Measurements from ENCODE around the gene CDH4. TPM values are rescaled to one million over a fixed set of nuclear protein-coding genes. Genes with fewer than 3 reads are reported as not detected.

The CDH4 gene
- total RNA-seq, 2 donors from 2014 or later: 0.29 to 0.45 TPM

DNA sequence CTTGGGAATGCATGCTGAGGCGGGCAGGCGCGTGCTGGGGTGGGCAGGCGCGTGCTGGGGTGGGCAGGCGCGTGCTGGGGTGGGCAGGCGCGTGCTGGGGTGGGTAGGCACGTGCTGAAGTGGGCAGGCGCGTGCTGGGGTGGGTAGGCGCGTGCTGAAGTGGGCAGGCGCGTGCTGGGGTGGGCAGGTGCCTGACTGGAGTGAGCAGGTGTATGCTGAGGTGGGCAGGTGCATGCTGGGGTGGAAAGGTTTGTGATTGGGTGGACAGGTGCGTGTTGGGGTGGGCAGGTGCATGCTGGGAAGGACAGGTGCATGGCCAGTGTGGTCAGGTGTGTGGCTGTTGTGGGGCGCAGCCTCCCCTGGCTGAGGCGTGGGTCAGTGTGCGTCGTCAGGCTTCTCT lies 404.1 kb downstream of the CDH4 start:
- Mint-ChIP-seq H3K9me3 (no peaks in the 10 kb centered on the region), H3K36me3 (ENCODE audit: low read depth) (no peaks in the 10 kb centered on the region), H3K27me3 (no peaks in the 10 kb centered on the region), H3K27ac (no peak overlapping the region), H3K4me1 (no peaks in the 10 kb centered on the region), H3K4me3 (no peak overlapping the region)
- ATAC-seq (replicated peaks): no peak

DNA sequence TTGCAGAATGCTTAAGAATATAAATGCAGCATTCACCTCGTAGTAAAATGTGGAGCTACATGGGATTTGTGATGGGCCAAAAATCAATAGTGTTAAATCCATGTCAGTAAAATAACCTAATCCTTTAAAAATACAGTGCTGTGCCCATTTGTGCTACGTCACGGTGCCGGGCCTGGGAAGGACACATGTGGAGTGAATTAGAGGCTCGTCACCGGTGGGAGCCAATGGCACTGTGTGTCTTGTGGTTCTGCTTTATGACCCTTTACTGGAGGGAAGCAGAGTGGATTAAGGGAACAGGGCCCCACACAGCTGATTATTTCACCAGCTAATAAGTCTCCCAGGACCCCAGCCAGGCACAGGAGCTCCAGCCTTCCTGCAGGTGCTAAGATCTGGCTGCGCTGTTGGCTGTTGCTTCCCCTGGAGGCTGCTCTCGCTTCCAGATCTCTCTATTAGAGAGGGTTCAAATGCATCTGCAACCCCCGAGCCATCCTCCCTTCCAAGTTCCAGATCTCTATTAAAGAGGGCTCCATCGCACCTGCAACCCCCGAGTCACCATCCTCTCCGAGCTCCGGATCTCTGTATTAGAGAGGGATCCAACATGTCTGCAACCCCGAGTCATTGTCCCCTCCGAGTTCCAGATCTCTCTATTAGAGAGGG lies 405.8 kb downstream of the CDH4 start:
- H3K36me3 Mint-ChIP-seq (ENCODE audit: low read depth): no peaks in the 10 kb centered on the region
- H3K4me3 Mint-ChIP-seq: no peak overlapping the region
- no peak overlapping the region for H3K27ac Mint-ChIP-seq
- no peaks in the 10 kb centered on the region for H3K9me3 Mint-ChIP-seq
- no peak for ATAC-seq (replicated peaks)
- H3K4me1 Mint-ChIP-seq: no peaks in the 10 kb centered on the region
- no peaks in the 10 kb centered on the region for H3K27me3 Mint-ChIP-seq

DNA sequence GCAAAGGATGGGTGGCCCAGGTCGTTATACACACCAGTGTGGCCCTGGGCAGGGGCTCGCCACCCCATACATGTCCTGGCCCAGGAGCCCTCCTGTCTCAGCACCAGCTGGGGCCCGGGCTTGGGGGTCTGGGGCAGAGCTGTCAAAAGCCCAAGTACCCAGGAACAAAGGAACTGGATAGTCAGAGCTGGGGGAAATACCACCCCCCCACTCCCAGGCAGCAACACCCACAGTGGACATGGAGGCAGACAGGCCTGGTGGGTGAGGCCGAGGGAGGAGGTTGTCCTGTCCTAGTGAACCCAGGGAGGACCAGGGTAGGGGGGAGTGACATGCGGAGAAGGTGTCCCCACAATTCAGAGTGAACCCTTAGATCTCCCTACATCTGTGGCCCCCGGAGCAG lies 406.5 kb downstream of the CDH4 start:
- H3K9me3 Mint-ChIP-seq: no peaks in the 10 kb centered on the region
- no peak for ATAC-seq (replicated peaks)
- H3K4me3 Mint-ChIP-seq: no peak overlapping the region

DNA sequence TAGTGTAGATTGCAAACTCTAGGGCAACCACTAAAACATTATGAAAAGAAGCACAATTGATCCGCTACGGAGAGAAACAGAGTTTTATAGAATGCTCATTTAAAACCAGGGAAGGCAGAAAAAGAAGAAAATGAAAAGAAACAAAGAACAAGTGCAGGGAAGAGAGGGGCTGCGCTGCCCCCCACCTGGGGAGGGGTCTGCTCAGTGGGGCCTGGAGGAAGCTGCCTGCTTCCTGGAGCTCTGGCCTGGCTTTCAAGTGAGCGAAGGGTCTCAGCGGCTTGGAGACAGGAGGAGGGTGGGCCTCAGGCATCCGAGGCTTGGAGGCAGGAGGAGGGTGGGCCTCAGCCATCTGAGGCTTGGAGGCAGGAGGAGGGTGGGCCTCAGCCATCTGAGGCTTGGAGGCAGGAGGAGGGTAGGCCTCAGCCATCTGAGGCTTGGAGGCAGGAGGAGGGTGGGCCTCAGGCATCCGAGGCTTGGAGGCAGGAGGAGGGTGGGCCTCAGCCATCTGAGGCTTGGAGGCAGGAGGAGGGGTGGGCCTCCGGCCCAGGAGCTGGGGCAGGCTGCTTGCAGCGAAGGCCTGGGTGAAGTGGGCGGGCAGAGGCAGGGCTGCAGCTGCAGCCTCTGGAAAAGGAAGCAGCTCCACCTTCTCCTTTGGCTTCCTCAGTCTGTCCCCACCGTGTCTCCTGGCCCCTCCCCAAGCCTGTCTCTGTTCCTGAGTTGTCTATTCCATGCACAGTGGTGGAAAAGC lies 407.4 kb downstream of the CDH4 start:
- H3K36me3 Mint-ChIP-seq (ENCODE audit: low read depth): no peaks in the 10 kb centered on the region
- H3K4me1 Mint-ChIP-seq: no peaks in the 10 kb centered on the region
- H3K4me3 Mint-ChIP-seq: no peak overlapping the region
- H3K27ac Mint-ChIP-seq: no peak overlapping the region
- no peak for ATAC-seq (replicated peaks)
- H3K9me3 Mint-ChIP-seq: no peaks in the 10 kb centered on the region
- no peaks in the 10 kb centered on the region for H3K27me3 Mint-ChIP-seq

More for the DNA sequence above, 406.5 kb downstream of the CDH4 start:
- H3K27me3 Mint-ChIP-seq: no peaks in the 10 kb centered on the region
- no peak overlapping the region for H3K27ac Mint-ChIP-seq
- no peaks in the 10 kb centered on the region for H3K4me1 Mint-ChIP-seq
- H3K36me3 Mint-ChIP-seq (ENCODE audit: low read depth): no peaks in the 10 kb centered on the region

DNA sequence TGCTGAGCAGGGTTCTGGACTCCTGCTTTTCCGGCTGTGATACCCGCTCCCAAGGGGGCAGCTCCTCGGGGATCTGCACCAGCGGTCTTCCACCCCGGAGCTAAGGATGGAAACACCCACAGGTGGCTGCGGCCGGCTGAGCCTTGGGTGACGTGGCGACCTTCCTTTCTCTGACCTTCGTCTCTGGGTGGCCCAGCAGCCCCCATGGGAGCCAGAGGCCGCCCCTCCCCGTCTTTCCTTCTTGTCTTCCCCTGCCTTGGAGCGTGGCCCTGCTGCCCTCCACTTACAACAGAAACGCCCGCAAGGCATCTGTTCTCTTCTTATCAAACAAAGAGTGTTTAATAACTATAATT lies 407.9 kb downstream of the CDH4 start:
- Mint-ChIP-seq H3K27me3 (no peaks in the 10 kb centered on the region), H3K36me3 (ENCODE audit: low read depth) (no peaks in the 10 kb centered on the region), H3K9me3 (no peaks in the 10 kb centered on the region), H3K4me3 (no peak overlapping the region), H3K27ac (no peak overlapping the region), H3K4me1 (no peaks in the 10 kb centered on the region)
- no peak for ATAC-seq (replicated peaks)

DNA sequence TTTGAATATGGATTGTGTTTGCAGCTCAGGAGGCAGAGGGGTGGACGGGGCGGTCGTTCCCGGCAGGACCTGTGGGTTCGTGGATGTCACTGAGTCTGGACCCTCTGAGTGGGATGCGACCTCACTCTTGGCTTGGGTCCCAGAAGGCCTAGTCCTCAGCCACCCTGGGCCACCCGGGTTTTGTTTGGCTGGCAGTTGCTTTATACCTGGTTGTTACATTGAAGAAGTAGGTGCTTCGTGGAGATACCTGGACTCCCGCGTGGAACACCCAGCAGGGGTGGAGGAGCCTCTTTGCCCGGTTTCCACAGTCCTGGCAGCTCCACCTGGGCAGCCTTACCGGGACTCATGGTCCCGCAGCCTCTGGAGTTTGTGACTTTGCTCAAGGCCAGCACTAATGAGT lies 408.5 kb downstream of the CDH4 start:
- Mint-ChIP-seq H3K36me3 (ENCODE audit: low read depth) (no peaks in the 10 kb centered on the region), H3K4me1 (no peaks in the 10 kb centered on the region), H3K9me3 (no peaks in the 10 kb centered on the region), H3K27me3 (no peaks in the 10 kb centered on the region), H3K27ac (no peak overlapping the region), H3K4me3 (no peak overlapping the region)
- ATAC-seq (replicated peaks): no peak

DNA sequence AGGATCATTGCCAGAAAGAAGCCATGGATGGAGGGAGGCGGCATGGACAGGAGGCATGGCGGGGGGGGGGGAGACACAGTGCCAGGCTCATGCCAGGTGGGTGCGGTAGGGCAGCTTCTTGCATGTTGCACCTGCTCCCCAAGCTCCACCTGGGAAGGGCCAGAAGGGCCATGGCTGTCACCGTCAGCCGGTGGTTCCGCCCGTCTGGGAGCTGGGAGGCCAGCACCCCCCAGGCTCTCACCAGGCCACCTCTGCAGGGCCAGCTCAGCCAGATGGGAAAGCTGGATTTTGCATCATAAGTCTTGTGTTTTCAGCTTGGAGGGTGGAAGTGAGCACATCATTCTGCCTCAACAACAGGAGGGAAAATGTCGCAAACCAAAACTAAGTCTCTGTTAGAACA lies 409.0 kb downstream of the CDH4 start:
- Mint-ChIP-seq H3K4me1 (no peaks in the 10 kb centered on the region), H3K9me3 (no peaks in the 10 kb centered on the region), H3K27me3 (no peaks in the 10 kb centered on the region), H3K4me3 (no peak overlapping the region), H3K27ac (no peak overlapping the region), H3K36me3 (ENCODE audit: low read depth) (no peaks in the 10 kb centered on the region)
- ATAC-seq (replicated peaks): no peak

DNA sequence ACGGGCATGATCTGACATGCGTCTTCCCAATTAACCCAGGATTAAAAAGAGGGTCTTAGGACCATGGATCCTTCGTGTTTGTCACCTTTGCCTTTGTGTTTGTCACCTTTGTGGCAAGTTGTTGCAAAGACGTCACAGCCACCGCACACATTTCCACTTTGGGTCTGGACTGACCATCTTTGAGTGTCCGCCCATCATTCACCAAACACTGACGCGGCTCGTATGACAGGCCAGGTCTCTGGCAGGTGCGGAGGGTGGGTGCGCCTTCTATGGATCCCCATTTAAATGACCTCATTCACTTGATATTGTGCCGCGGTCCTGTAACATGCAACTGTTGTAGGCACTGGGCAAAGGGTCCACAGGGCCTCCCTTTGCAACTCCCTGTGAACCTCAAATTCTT lies 409.5 kb downstream of the CDH4 start:
- H3K27ac Mint-ChIP-seq: no peak overlapping the region
- ATAC-seq (replicated peaks): no peak
- no peak overlapping the region for H3K4me3 Mint-ChIP-seq
- H3K4me1 Mint-ChIP-seq: no peaks in the 10 kb centered on the region
- no peaks in the 10 kb centered on the region for H3K27me3 Mint-ChIP-seq
- no peaks in the 10 kb centered on the region for H3K9me3 Mint-ChIP-seq
- H3K36me3 Mint-ChIP-seq (ENCODE audit: low read depth): no peaks in the 10 kb centered on the region

DNA sequence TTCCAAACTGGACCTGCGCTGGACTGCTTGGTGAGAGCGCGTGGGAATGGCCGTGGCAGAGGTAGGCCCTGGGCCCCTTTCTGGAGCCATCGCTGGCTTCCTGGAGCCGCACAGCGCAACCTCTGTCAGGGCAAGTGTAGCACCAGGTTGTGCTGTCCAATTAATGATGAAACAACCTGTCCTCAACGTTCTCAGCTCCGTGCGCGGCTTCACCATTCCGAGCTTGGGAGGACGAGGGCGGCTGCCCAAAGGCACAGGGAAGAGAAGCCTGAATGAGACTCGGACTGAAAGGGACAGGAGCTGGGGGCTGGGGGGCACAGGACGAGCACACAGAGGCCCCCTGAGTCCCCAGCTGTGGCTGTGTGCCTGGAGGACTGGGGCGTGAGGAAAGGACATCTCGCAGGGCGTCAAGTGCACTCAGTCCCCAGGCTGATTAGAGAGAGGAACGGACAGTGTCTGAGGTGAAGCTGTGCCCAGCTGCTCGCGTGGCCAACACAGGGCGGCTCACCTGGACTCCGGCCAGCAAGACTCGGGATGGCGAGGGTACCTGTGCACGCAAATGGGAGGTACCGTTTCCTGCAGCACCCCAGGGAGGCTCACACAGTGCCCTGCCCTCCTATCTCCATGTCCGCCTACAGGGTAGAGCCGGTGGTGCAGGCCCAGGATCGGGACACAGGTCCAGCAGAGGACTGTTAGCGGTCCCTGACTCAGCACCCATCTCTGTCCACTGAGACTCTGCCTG lies 410.3 kb downstream of the CDH4 start:
- ATAC-seq (replicated peaks): no peak
- Mint-ChIP-seq H3K4me1 (no peaks in the 10 kb centered on the region), H3K27me3 (no peaks in the 10 kb centered on the region)

DNA sequence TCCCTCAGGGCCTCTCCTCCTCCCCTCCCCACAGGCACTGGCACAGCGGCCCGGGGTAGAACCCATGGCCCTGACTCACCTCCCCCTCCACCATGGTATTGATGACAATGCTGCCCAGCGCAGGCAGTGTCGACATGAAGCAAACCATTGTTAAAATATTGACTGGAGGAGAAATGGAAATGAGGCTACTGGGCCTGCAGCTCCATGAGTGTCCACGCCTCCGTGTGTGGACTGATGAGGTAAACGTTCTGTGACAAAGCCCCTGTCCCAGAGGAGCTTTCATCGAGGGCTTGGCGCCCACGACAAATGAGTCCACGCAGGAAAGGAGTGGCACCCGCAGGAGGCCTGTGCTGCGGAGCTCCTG lies 410.9 kb downstream of the CDH4 start:
- Mint-ChIP-seq H3K27me3 (no peaks in the 10 kb centered on the region), H3K27ac (no peak overlapping the region), H3K4me3 (no peak overlapping the region), H3K36me3 (ENCODE audit: low read depth) (no peaks in the 10 kb centered on the region), H3K4me1 (no peaks in the 10 kb centered on the region), H3K9me3 (no peaks in the 10 kb centered on the region)
- no peak for ATAC-seq (replicated peaks)

More for the DNA sequence above, 410.3 kb downstream of the CDH4 start:
- Mint-ChIP-seq H3K36me3 (ENCODE audit: low read depth) (no peaks in the 10 kb centered on the region), H3K9me3 (no peaks in the 10 kb centered on the region), H3K4me3 (no peak overlapping the region), H3K27ac (no peak overlapping the region)

DNA sequence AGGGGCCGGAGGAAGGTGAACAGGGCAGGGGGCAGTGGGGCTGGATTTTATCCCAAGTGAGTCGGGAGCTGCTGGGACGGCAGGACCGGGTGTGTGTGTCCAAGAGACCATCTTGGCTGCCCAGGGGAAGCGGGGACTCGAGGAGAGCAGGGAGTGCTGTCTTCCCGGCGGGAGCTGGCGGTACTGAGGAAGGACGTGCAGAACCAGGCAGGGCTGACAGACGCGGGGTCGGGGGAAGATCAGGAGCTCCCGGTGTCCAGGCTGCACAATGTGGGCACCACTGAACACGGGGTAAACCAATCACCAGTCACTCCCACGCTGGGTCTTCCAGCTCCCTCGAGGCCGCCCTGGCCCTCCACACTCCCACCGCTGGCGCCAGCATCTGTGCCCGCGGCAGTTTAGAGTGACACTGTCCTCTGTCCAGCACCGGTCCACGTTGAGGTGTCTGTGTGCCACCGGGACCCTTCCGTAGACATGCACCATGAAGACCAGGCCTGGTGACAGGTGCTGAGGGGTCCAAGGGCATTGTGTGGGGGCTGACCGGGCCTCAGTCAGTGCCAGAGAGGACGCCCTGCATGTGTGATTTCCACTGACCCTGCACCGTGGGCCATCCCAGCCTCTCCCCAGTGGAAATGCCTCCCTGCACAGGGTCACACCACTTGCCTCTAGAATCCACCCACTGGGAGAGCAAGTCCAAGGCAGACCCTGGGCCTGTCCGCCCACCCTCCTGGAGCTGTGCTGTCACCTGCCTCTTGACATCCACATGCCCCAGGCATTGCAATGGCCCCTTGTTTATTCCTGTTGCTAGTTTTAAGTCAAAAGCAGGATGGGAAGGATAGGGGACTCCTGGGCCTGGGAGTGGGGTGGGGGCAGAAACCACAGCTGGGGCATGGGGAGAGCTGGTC lies 411.7 kb downstream of the CDH4 start:
- H3K27me3 Mint-ChIP-seq: no peaks in the 10 kb centered on the region
- H3K4me1 Mint-ChIP-seq: no peaks in the 10 kb centered on the region
- no peak overlapping the region for H3K4me3 Mint-ChIP-seq
- no peak overlapping the region for H3K27ac Mint-ChIP-seq
- ATAC-seq (replicated peaks): no peak
- H3K9me3 Mint-ChIP-seq: no peaks in the 10 kb centered on the region
- no peaks in the 10 kb centered on the region for H3K36me3 Mint-ChIP-seq (ENCODE audit: low read depth)

DNA sequence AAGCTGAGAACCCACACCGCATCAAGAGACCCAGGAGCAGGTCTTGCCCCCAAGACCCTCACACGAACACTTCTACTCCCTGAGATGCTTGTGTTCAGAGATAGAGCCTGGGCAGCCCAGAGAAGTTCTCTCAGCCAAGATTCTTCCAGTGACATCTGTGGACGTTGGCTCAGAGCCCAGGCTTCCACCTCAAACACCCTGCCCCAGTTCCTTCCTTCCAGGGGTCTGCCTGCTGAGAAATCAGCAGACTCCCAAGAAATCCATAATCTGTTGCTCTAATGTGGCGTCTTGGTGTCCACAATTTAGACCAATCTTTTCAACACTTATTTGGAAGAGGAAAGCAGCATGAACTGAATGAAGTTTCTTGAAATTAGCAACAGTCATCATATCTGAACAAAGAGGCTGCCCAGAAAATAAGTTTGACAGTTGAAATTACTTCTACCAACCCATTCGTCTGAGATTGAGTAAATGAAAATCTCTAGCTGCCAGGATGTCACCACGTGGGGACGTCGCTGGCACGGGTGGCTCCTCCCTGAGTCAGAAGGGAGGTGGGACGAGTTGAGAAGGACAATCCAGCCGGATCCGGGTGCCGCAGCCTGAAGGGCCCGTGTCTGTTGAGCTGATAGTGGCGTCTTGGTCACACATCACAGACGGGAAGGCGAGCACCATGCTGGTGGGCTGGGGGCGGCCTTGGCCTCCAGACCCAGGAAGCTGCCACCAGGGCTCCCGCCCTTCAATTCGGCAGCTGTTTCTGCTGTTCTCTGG lies 412.7 kb downstream of the CDH4 start:
- Mint-ChIP-seq H3K27me3 (no peaks in the 10 kb centered on the region), H3K4me3 (no peak overlapping the region), H3K27ac (no peak overlapping the region), H3K4me1 (no peaks in the 10 kb centered on the region), H3K9me3 (no peaks in the 10 kb centered on the region), H3K36me3 (ENCODE audit: low read depth) (no peaks in the 10 kb centered on the region)
- ATAC-seq (replicated peaks): no peak

DNA sequence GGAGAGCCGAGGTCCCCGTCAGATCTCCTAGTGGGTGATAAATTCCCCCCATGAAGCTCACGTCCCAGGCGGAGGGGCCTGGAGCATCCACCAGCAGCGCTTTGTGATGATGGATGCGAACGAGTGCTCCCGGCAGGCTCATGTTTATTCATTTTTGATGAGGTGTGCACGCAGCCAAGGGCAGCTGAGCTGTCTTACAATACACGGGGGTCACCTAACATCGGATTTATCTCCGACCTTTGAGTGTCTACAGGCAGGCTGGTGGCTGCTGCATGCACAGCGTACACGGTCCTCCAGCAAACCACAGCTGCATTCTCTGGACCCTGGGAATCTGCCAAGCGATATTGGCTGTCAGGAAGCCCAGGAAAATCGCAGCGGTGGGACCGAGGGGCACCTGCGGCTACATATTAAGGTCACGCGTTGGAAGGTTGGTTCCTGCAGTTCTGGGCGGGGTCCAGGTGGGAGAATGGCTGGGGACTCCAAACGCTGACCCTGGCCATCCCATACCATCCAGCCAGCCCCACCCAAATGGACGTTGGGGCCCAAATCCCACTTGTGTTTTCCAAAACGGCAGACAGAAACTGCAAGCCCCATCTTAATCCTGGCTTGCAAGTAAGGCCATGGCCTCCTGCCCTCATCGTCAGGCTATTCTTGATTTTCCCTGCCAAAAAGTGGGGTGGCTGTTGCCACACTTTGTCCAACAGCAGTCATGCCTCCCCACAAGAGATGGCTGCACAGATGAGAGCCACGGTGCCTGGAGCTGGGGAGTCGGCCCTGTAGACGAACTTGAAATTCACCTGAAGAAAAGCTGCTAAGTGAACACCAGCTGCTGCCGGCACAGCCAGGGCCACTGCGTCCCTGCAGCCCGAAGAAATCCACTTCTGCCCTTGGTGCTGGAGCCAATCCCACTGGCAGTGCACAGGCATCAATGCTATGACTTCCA lies 413.7 kb downstream of the CDH4 start:
- H3K27me3 Mint-ChIP-seq: no peaks in the 10 kb centered on the region
- no peak overlapping the region for H3K4me3 Mint-ChIP-seq
- H3K36me3 Mint-ChIP-seq (ENCODE audit: low read depth): no peaks in the 10 kb centered on the region
- H3K4me1 Mint-ChIP-seq: no peaks in the 10 kb centered on the region
- ATAC-seq (replicated peaks): no peak
- no peak overlapping the region for H3K27ac Mint-ChIP-seq
- H3K9me3 Mint-ChIP-seq: no peaks in the 10 kb centered on the region
